Stimulated activated memory B cell treated with anti-CD40 and anti-IgM and Interleukin-4, amounts not matched to agents 10 μg/mL and 1 μg/mL and 100 μg/mL, for 72 hours (primary cell): Measurements from ENCODE around the gene ZDHHC1.

Experiments used
- ATAC-seq: fragments of 150-1000 bp; cut with Tn5 transposase; 2 replicates; pipeline ENCODE4 v1.10.0; 2021
- H3K27ac Mint-ChIP-seq: one replicate; pipeline ENCODE4 v1.8.0; 2022; ENCODE audit warnings: mild to moderate bottlenecking, mixed read lengths
- H3K27me3 Mint-ChIP-seq: one replicate; pipeline ENCODE4 v1.8.0; 2022; ENCODE audit warnings: mixed read lengths
- H3K36me3 Mint-ChIP-seq: one replicate; pipeline ENCODE4 v1.8.0; 2022; ENCODE audit warnings: mixed read lengths
- H3K4me1 Mint-ChIP-seq: one replicate; pipeline ENCODE4 v1.8.0; 2022; ENCODE audit warnings: mixed read lengths
- H3K4me3 Mint-ChIP-seq: one replicate; pipeline ENCODE4 v1.8.0; 2022; ENCODE audit warnings: mild to moderate bottlenecking, moderate library complexity, mixed read lengths
- H3K9me3 Mint-ChIP-seq: one replicate; pipeline ENCODE4 v1.8.0; 2022; ENCODE audit warnings: mixed read lengths

Gene ZDHHC1

DNA sequence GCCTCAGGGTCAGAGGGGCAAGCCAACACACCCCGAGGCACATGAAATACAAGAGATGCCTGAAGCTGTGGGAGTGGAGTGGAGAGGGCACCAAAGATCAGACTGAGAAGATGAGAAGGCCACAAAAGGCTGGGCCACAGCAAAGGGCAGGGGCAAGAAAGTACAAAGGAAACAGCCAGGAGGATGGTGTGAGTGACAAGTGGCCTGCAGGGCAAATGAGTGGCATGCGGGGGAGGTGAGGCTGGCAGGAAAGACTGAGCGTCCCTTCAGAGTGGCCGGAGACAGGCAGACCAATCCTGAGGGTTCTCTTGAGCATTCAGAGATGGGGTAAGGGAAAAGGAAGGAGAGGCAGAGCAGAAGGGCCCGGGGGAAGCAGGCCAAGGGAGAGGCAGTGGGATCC lies 37.8 kb upstream of the ZDHHC1 start:
- Mint-ChIP-seq H3K27ac (no peak overlapping the region), H3K4me3 (no peak overlapping the region), H3K4me1 (peaks cover 75% of the 10 kb centered on the region), H3K9me3 (no peaks in the 10 kb centered on the region), H3K27me3 (no peaks in the 10 kb centered on the region), H3K36me3 (peaks cover 57% of the 10 kb centered on the region)
- ATAC-seq = no peak

DNA sequence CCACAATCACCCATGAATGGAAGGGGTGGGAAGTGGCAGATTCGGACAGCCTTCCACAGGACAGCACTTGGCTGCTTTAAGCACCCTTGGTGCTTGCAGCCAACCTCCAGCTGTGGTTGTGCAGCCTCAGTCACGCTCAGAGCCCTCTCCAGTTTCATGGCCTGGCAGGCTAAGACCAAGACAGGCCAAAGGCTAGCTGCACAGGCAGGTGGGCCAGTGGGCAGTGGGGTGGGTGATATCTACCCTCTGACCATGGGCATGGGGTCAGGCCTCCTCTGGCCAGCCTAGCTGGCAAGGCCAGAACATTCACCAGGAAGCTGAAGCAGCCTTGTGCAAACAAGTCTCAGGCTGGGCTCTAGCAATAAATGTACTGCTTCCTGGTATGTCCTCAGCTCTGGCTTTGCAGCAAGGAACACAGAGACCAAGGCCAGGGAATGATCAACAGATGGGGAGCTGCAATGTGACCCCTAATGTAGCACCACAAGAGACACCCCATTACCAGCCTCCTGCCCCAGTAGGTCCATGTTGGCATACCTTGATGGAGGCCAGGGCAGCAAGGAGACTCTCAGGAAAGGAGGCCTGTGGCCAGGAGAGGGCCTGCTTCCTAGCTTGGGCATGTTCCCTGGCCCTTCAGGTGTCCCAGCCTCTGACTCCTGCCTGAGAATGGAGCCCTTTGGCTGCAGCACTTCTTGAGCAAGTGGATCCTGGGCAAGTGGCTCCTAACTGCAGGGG lies 35.6 kb upstream of the ZDHHC1 start:
- H3K36me3 Mint-ChIP-seq = peaks cover 60% of the 10 kb centered on the region
- H3K4me1 Mint-ChIP-seq = peaks cover 62% of the 10 kb centered on the region
- no peaks in the 10 kb centered on the region for H3K9me3 Mint-ChIP-seq
- no peaks in the 10 kb centered on the region for H3K27me3 Mint-ChIP-seq
- H3K4me3 Mint-ChIP-seq = no peak overlapping the region
- no peak for ATAC-seq
- no peak overlapping the region for H3K27ac Mint-ChIP-seq

DNA sequence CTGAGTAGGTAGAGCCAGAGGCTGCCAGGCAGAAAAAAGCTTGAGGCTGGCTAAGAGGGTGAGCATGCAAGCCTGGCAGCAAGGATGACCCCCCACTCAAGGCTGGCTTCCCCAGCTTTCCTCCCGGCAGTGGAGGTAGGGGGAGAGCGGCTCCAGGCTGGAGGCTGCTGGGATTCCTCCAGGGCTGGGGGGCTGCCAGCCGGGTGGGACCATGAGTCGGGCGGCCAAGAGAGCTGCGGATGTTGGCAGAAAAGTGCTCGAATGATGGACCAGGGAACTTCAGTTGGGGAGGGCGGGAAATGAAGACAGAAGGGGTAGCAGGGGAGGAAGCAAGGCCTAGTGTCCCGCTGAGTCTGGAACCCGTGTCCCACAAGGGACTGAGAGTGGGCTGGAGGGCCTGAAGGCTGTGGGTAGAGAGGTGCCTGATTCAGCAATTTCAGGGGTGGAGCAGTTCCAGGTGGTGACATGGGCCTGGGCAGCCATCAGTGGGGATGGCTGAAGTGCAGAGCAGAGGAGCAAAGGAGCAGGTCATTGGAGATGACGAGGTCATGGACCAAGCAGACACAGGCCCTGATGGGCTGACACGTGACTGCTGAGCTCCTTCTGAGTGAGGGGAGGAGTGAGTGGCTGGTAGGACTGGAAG lies 34.9 kb upstream of the ZDHHC1 start:
- H3K36me3 Mint-ChIP-seq = peaks cover 60% of the 10 kb centered on the region

DNA sequence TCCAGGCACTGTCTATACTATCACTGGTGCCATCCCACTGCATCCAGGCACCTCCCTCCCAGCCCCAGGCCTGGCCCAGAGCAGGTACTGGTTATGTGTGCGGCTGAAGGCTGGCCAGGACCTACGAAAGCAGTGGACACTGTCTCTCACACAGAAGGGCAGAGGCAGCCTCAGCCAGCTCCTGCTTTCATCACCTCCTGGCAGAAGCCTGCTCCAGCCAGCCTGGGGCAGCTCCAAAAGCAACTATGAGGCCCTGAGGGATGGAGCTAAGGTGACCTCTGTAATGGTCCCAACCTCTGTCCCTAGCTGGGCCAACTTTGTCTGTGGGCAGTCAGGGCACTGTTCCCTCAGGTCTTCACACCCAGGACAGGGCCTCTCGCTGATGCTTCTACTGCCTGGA lies 33.5 kb upstream of the ZDHHC1 start:
- Mint-ChIP-seq H3K27me3 (no peaks in the 10 kb centered on the region), H3K4me1 (peaks cover 43% of the 10 kb centered on the region), H3K4me3 (no peak overlapping the region), H3K9me3 (no peaks in the 10 kb centered on the region), H3K27ac (no peak overlapping the region), H3K36me3 (peaks cover 60% of the 10 kb centered on the region)
- no peak for ATAC-seq

More for the DNA sequence above, 34.9 kb upstream of the ZDHHC1 start:
- H3K9me3 Mint-ChIP-seq = no peaks in the 10 kb centered on the region
- H3K4me3 Mint-ChIP-seq = no peak overlapping the region
- no peaks in the 10 kb centered on the region for H3K27me3 Mint-ChIP-seq
- H3K4me1 Mint-ChIP-seq = peaks cover 55% of the 10 kb centered on the region
- ATAC-seq = no peak
- H3K27ac Mint-ChIP-seq = no peak overlapping the region

DNA sequence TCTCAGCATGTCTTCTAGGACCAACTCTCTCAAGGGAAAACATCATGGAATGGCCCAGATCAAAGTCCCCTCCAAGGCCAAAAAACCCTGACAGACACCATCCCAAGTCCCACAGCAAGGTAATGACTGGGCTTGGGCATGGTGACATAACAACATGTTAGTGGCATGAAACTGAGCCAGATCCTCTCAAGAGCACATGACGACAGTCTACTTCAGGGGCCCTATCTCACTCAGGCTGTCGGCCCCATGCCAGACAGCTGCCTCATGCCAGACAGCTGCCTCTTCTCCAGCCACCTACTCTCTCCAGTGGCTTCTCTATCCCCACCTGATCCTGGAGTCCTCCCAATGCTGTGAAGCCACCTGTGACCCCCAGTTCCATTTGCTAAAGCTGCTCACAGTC lies 33.1 kb upstream of the ZDHHC1 start:
- Mint-ChIP-seq H3K4me1 (peaks cover 41% of the 10 kb centered on the region), H3K9me3 (no peaks in the 10 kb centered on the region), H3K36me3 (peaks cover 59% of the 10 kb centered on the region), H3K27ac (no peak overlapping the region), H3K4me3 (no peak overlapping the region), H3K27me3 (no peaks in the 10 kb centered on the region)
- ATAC-seq = no peak

DNA sequence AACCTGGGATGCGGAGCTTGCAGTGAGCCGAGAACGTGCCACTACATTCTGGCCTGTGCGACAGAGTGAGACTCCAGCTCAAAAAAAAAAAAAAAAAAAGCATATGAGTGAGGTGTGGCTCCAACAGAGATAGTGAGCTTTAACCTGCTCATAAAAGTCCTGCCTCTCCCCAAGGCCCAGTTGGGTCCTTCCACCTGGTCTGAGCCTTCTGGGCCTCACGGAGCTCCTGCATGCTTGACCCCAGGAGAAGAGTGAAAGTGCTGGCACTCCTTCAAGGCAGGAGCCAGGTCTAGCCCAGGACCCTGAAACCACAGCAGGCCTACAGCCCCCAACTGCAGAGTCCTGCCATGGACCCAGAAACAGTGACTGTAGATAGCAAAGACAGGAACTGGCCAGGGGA lies 32.3 kb upstream of the ZDHHC1 start:
- Mint-ChIP-seq H3K4me3 (no peak overlapping the region), H3K9me3 (no peaks in the 10 kb centered on the region), H3K36me3 (peaks cover 54% of the 10 kb centered on the region), H3K4me1 (peaks cover 34% of the 10 kb centered on the region), H3K27me3 (no peaks in the 10 kb centered on the region), H3K27ac (no peak overlapping the region)
- ATAC-seq = no peak

DNA sequence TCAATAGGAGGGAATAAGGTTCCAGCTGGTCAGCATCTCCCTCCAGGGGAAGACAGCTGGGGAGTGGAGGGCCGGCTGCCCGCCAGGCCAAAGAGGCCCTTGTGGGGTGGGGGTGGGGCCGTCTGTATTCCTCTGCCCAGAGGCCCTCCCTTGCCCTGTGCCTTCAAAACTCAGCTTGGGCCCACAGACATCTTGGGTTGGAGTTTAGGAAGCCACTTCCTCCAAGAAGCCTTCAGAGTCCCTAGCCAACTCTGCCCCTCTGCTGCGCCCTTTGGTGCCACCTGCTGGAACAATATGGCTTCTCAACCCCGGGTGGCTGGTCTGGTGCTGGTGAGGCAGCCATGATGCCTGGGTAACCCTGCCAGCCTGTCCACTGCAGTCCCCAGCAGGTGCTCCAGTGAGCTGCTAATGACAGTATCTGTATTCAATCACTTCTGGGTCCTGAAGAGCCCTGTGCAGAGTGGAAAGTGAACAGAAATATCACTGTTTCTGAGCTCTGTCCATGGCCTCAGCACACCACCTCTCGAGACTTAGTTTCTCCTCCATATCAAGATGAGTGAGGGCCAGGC lies 31.3 kb upstream of the ZDHHC1 start:
- no peaks in the 10 kb centered on the region for H3K27me3 Mint-ChIP-seq
- ATAC-seq = peak; percentile 53
- peaks cover 28% of the 10 kb centered on the region for H3K4me1 Mint-ChIP-seq
- H3K36me3 Mint-ChIP-seq = peaks cover 50% of the 10 kb centered on the region
- H3K9me3 Mint-ChIP-seq = no peaks in the 10 kb centered on the region
- no peak overlapping the region for H3K4me3 Mint-ChIP-seq
- no peak overlapping the region for H3K27ac Mint-ChIP-seq

DNA sequence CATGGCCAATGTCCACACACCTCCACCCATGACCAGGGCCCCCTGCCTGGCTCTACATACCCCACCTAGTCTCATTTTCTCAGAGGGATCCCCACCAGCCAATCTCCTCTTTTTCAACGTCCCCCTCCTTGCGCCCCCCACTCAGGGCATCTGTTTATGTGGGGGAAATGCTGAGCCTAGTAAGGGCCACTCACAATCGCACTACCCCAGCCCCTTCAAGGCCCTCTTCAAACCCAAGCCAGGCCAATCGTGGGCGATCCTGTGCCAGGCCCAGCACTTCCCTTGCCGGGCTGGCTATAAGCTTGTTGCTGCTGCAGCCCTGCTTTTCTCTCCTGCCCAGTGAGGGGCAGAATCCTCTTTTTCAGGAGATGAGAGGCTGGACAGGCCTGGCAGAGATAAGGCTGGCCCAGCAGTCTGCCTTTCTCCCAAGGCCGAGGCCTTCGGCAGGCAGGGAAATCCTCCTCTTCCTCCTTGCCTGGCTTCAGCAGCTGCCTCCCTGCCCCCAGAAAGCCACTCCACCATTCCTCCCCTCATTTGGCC lies 30.8 kb upstream of the ZDHHC1 start:
- Mint-ChIP-seq H3K4me1 (peaks cover 28% of the 10 kb centered on the region), H3K27ac (no peak overlapping the region), H3K36me3 (peaks cover 47% of the 10 kb centered on the region), H3K4me3 (no peak overlapping the region), H3K27me3 (no peaks in the 10 kb centered on the region), H3K9me3 (no peaks in the 10 kb centered on the region)
- no peak for ATAC-seq

DNA sequence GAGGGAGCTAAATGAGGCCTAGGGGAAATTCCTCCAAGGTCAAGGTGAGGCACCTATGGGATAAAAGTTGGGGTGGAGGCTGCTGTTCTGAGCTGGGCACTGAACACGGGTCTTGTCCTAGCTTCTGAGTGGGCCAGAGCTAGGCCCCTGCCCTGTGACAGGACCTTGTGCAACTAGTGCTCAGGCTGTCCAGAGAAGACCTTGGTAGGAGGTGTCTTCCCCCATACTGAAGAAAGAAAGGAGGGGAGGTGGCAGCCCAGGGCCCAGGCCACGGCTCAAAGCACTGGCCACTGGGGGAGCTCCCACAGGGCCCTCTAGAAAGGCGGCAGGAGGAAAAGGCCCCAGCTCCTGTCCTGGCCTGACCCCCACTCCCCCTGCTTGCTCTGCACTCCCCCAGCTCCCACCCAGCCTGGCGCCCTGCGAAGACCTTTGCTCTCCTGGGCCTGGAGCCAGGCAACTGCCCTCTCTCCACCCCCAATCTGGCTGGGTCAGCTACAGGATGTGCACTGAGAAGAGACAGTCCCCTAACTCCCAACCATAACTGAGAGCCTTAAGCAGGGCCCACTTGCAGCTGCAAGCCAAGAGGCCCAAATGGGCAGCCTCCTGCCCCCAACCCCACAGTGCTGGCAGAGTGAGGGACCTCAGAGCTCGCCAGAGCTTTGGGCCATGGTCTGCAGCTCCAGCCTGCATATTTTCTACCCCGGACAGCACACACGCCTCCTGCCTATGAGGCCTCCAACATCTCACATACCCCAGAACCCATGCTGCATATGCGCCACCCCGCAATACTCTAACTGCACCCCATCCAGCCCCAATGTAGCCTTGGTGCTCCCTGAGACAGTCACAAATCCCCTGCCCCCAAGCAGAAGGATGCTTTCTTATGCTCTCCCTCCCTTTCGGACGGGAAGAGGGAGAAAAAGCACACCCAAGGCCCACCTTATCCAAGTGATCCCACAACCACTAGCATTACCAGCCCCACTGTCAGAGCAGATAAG lies 29.9 kb upstream of the ZDHHC1 start:
- H3K4me3 Mint-ChIP-seq = no peak overlapping the region
- peaks cover 50% of the 10 kb centered on the region for H3K36me3 Mint-ChIP-seq
- H3K27me3 Mint-ChIP-seq = no peaks in the 10 kb centered on the region
- H3K27ac Mint-ChIP-seq = no peak overlapping the region
- no peak for ATAC-seq
- no peaks in the 10 kb centered on the region for H3K9me3 Mint-ChIP-seq
- peaks cover 25% of the 10 kb centered on the region for H3K4me1 Mint-ChIP-seq

DNA sequence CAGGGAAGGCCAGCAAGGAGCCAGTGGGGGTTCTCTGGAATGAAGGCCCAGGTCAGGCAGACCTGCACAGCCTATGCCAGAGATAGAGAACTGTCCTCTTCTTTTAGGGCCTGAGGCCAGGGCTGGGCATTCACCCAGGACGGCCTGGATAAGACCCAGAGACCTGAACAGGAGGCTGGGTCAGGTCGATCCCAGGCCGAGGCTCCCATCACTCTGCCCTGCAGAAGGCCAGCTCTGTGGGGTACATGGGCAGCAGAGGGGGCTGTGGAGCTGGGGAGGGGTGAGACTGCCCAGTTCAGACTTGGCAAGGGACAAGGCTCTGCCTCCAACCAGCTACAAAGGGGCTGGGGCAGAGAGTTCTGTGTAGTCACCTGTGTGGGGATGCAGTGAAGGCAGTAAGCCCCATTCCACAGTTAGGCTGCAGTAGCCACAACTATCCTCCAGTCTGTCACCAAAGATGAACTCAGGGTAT lies 29.2 kb upstream of the ZDHHC1 start:
- H3K4me3 Mint-ChIP-seq = no peak overlapping the region
- peaks cover 43% of the 10 kb centered on the region for H3K36me3 Mint-ChIP-seq
- no peak for ATAC-seq
- no peaks in the 10 kb centered on the region for H3K9me3 Mint-ChIP-seq
- H3K27ac Mint-ChIP-seq = no peak overlapping the region
- peaks cover 18% of the 10 kb centered on the region for H3K4me1 Mint-ChIP-seq
- no peaks in the 10 kb centered on the region for H3K27me3 Mint-ChIP-seq

DNA sequence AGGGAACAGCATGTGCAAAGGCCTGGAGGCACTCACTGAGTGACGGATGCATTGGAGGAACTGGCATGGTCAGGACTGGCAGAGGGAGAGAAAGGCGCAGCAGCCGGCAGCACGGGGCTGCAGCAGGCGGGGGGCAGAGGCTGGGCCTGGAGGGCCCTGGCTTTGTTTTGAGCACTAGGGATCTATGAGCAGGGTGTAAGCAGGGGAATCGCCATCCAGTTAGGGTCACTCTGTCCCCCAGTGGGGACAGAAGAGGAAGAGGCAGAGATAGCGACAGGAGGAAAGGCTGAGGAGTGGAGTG lies 28.8 kb upstream of the ZDHHC1 start:
- no peak for ATAC-seq
- Mint-ChIP-seq H3K36me3 (peaks cover 39% of the 10 kb centered on the region), H3K9me3 (no peaks in the 10 kb centered on the region), H3K27me3 (no peaks in the 10 kb centered on the region), H3K27ac (no peak overlapping the region), H3K4me1 (peaks cover 14% of the 10 kb centered on the region), H3K4me3 (no peak overlapping the region)

DNA sequence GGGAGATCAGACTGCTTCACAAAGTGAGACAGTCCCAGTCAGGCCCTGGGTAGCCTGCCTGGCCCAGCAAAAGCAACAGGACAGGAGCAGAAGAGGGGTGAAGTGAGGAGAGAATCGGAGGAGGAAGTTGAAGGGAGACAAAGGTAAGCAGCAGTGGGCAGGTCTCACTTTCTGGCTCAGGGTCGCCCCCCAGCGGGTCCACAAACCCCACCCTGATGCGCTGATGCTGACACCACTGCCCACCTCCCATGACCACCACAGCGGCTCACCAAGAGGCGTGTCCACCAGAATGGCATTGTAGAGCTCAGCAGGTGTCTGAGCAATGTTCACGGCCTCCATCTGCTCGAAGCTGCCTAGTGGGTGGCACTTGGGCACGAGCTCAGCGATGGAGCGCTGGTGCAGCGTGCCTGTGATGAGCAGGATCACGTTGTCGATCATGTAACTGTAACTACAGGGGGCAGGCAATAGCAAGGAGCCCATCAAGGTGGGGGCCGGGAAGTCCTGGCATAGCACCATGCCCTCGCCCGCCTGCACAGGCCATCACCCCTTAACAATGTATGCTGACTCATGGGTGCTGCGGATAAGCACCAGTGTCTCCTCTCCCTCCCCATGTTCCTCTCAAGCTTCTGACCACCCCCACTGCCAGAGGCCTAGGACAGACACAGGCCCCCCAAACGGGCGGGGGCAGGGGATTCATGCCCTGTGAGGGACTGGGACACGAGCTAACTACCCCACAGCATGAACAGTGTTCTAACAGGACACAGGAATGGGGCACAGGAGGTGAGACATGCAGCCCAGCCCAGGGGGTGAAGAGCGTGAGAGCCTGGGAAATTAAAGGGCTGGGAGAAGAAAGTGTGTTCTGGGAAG lies 28.2 kb upstream of the ZDHHC1 start:
- Mint-ChIP-seq H3K9me3 (no peaks in the 10 kb centered on the region), H3K27ac (no peak overlapping the region), H3K27me3 (no peaks in the 10 kb centered on the region), H3K4me3 (no peak overlapping the region), H3K36me3 (peaks cover 39% of the 10 kb centered on the region), H3K4me1 (peaks cover 8% of the 10 kb centered on the region)
- no peak for ATAC-seq

DNA sequence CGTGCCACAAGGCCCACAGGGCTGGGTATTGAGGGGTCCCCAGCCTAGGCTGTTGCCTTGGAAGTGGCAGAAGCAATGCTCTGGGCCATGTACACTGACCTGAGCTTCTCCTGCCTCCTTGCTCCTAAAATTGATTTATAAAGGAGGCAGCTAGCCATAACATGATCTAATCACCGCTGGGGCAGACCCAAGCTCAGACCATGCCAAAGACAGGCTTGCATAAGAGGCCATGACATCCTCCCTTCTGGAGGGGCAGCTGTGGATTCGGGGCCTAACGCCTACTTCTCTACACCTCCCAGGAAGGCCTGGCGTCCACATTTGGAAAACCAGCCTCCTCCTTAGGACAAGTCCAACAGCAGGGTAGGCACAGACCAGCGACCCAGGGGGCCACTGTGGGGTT lies 27.0 kb upstream of the ZDHHC1 start:
- Mint-ChIP-seq H3K27ac (no peak overlapping the region), H3K27me3 (no peaks in the 10 kb centered on the region), H3K36me3 (peaks cover 46% of the 10 kb centered on the region), H3K4me1 (peaks cover 14% of the 10 kb centered on the region), H3K9me3 (no peaks in the 10 kb centered on the region), H3K4me3 (no peak overlapping the region)
- ATAC-seq = no peak

DNA sequence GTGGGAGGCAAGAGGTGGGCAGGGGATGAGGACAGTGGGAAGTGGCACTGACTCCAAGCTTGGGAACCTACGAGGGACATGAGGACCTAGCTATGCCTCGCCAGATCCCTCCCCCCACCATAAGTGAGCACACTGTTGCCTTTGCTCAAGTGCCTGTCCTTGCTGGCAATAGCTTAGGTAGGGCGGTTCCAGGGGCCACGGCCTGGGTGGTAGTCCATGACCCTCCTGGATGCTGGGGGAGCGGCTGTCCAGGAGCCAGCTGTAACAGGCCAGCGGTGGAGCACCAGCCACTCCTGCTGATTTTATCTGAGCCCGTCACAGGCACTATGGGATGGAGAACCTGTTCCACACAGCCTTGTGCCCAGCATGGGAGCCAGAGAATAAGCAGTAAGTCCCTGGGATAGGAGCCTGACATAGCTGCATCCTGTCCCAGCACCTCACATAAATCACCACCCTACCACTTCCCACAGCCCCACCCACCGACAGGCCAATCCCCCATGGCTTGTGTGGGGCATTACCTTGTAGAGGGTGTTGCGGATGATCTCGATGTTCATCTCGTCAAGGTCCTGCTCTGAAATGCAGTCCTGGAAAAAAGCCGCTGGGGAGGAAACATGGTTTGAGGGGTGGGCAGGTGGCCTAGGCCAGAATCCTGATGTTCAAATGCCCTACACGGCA lies 26.4 kb upstream of the ZDHHC1 start:
- ATAC-seq = no peak
- Mint-ChIP-seq H3K9me3 (no peaks in the 10 kb centered on the region), H3K4me3 (no peak overlapping the region), H3K4me1 (peaks cover 19% of the 10 kb centered on the region), H3K27ac (no peak overlapping the region), H3K36me3 (peaks cover 51% of the 10 kb centered on the region), H3K27me3 (no peaks in the 10 kb centered on the region)
